ENCODE results near the gene GPC5.

DNA sequence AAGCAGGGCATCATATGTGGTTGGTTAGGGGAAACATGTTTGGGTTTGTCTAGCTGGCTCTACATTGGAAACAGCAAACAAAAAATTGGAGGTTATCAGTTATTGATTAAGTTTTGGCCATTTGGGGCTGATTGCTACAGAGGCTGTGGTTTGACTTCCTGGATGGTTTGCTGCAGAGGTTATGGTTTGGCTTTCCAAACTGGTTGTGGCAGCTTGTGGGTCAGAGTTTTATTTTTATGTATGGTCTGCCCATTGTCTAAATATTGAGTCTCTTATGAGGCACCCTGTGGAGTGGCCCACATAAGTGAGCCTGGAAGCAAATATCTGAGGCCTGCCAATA lies 261.6 kb downstream of the GPC5 start:
- TF ChIP-seq, protein P1, sequence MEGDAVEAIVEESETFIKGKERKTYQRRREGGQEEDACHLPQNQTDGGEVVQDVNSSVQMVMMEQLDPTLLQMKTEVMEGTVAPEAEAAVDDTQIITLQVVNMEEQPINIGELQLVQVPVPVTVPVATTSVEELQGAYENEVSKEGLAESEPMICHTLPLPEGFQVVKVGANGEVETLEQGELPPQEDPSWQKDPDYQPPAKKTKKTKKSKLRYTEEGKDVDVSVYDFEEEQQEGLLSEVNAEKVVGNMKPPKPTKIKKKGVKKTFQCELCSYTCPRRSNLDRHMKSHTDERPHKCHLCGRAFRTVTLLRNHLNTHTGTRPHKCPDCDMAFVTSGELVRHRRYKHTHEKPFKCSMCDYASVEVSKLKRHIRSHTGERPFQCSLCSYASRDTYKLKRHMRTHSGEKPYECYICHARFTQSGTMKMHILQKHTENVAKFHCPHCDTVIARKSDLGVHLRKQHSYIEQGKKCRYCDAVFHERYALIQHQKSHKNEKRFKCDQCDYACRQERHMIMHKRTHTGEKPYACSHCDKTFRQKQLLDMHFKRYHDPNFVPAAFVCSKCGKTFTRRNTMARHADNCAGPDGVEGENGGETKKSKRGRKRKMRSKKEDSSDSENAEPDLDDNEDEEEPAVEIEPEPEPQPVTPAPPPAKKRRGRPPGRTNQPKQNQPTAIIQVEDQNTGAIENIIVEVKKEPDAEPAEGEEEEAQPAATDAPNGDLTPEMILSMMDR (IDR thresholded peaks at IDR 0.05): no peak
- TF ChIP-seq EP300 (IDR thresholded peaks at IDR 0.05) (no peak), POLR2A (IDR thresholded peaks at IDR 0.05) (no peak)
